Activated CD4-positive, alpha-beta T cell treated with anti-CD3 and anti-CD28 coated beads for 36 hours (primary cell): ENCODE measurements around the gene CDC42BPB. TPM values are rescaled to one million over a fixed set of nuclear protein-coding genes. Genes with fewer than 3 reads are reported as not detected.

Experiments used
- total RNA-seq, 2 experiments: library from RNA; stranded (reverse); gene quantifications; one replicate each; pipeline ENCODE4 v1.2.3, GENCODE V29; 2021

The CDC42BPB gene
- total RNA-seq, 2 experiments from 2014 or later = 4.0 to 4.4 TPM

Other genes starting within 250 kb of the CDC42BPB start
- gene AMN, start 134.9 kb downstream of the CDC42BPB start, total RNA-seq = under 1 TPM; 0.23 to 0.53 TPM
- gene LBHD2, start 26.7 kb upstream of the CDC42BPB start, total RNA-seq = not detected
- gene EXOC3L4, start 37.2 kb upstream of the CDC42BPB start, total RNA-seq = not detected
- gene TNFAIP2, start 65.9 kb upstream of the CDC42BPB start, total RNA-seq = 1 to 10 TPM; 1.7 to 1.8 TPM